GM12872 (cell line): Measurements from ENCODE around the gene ESR1.

Experiments
- TF ChIP-seq, protein P1 (sequence below): IDR thresholded peaks from 3 replicates; pipeline ENCODE4 v1.5.1; 2011; ENCODE audit warnings: low read depth, mild to moderate bottlenecking, low read length, moderate library complexity; ENCODE audit not compliant: insufficient read depth

The ESR1 gene

GRCh38 chr6:151804585-151805285 is 2.7 kb upstream of the ESR1 start:
- TF ChIP-seq, protein P1, sequence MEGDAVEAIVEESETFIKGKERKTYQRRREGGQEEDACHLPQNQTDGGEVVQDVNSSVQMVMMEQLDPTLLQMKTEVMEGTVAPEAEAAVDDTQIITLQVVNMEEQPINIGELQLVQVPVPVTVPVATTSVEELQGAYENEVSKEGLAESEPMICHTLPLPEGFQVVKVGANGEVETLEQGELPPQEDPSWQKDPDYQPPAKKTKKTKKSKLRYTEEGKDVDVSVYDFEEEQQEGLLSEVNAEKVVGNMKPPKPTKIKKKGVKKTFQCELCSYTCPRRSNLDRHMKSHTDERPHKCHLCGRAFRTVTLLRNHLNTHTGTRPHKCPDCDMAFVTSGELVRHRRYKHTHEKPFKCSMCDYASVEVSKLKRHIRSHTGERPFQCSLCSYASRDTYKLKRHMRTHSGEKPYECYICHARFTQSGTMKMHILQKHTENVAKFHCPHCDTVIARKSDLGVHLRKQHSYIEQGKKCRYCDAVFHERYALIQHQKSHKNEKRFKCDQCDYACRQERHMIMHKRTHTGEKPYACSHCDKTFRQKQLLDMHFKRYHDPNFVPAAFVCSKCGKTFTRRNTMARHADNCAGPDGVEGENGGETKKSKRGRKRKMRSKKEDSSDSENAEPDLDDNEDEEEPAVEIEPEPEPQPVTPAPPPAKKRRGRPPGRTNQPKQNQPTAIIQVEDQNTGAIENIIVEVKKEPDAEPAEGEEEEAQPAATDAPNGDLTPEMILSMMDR, result no peak

DNA sequence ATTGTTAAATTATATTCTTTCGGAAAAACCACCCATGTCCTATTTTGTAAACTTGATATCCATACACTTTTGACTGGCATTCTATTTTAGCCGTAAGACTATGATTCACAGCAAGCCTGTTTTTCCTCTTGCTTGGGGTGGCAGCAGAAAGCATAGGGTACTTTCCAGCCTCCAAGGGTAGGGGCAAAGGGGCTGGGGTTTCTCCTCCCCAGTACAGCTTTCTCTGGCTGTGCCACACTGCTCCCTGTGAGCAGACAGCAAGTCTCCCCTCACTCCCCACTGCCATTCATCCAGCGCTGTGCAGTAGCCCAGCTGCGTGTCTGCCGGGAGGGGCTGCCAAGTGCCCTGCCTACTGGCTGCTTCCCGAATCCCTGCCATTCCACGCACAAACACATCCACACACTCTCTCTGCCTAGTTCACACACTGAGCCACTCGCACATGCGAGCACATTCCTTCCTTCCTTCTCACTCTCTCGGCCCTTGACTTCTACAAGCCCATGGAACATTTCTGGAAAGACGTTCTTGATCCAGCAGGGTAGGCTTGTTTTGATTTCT is 2.1 kb upstream of the ESR1 start:
- TF ChIP-seq, protein P1, result no peak

- TF ChIP-seq, protein P1, result no peak
These were observed 547 bp upstream of the ESR1 start for GRCh38 chr6:151806757-151807512.

DNA sequence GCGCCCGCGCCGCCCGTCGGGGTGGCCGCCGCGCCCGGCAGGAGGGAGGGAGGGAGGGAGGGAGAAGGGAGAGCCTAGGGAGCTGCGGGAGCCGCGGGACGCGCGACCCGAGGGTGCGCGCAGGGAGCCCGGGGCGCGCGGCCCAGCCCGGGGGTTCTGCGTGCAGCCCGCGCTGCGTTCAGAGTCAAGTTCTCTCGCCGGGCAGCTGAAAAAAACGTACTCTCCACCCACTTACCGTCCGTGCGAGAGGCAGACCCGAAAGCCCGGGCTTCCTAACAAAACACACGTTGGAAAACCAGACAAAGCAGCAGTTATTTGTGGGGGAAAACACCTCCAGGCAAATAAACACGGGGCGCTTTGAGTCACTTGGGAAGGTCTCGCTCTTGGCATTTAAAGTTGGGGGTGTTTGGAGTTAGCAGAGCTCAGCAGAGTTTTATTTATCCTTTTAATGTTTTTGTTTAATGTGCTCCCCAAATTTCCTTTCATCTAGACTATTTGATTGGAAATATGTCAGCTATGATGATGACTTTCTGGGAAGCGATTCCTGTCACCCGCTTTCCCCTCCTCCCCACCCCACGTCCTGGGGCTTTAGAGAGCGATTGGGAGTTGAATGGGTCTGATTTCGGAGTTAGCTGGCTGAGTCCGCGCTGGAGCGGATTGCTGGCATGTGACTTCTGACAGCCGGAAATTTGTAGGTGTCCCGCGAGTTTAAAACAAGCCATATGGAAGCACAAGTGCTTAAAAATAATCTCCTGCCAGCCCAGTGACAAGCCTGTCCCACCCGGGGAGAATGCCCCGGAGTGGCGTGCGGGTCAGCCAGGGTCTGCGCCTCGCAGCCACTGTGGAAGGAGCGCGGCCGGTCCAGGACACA is 1.1 kb downstream of the ESR1 start:
- TF ChIP-seq, protein P1, result no peak

DNA sequence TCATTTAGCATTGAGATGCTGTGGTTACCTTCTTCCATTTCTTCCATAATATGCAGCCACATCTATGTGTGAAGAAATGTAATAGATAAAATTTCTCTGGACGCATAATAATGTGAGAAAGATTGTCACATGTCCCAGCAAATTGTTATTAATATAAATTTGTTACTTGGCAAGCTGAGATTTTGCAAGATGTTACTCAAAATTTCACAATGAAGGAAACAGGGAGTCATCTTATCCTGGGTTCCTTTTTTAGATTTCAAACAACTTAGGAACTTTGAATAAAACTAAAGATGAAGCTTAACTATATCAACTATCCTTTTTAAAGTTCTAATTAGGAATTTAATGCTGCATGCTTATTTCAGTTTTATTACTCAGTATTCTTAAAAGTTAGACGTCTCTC is 3.6 kb downstream of the ESR1 start:
- TF ChIP-seq, protein P1, result no peak

DNA sequence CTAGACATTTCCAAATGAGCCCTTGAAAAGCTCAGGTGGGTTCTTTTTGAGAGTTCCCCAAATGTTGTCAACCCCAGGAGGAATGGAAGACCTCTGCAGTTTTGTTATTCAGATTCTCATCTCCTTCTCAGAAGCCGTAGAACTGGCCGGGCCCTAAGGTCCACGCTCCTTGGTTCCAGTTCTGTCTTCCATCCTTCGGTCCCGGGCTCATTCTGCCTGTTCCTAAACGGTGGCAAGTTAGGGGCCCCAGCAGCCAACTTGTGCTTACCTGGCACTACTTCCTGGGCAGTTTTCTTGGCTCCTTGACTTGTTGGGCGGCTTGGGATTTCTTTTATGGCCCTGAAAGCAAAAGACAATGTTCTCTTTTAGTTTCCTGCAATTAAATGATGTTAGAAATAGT is 6.4 kb downstream of the ESR1 start:
- TF ChIP-seq, protein P1, result no peak

GRCh38 chr6:151814614-151815013 is 7.1 kb downstream of the ESR1 start:
- TF ChIP-seq, protein P1, result no peak
